ENCODE measurements around the gene ZPLD1.

ZPLD1 gene

GRCh38 chr3:102471001-102471400, 36.2 kb downstream of the ZPLD1 start:
- DNase-seq: peak; percentile 6

- no peak for DNase-seq
Measured at GRCh38 chr3:102471491-102471890, 36.7 kb downstream of the ZPLD1 start.

GRCh38 chr3:102473648-102474047, 38.8 kb downstream of the ZPLD1 start:
- DNase-seq: no peak

- DNase-seq: no peak
Measured at GRCh38 chr3:102474207-102474606, 39.4 kb downstream of the ZPLD1 start.

- no peak for DNase-seq
Measured at GRCh38 chr3:102476198-102476597, 41.4 kb downstream of the ZPLD1 start.

- no peak for DNase-seq
Measured at GRCh38 chr3:102478160-102478559, 43.3 kb downstream of the ZPLD1 start.

GRCh38 chr3:102480139-102480538, 45.3 kb downstream of the ZPLD1 start:
- no peak for DNase-seq

- DNase-seq: no peak
Measured at GRCh38 chr3:102481050-102481449, 46.2 kb downstream of the ZPLD1 start.

- DNase-seq: no peak
Measured at GRCh38 chr3:102483556-102483955, 48.7 kb downstream of the ZPLD1 start.

- no peak for DNase-seq
Measured at GRCh38 chr3:102484363-102484762, 49.5 kb downstream of the ZPLD1 start.

GRCh38 chr3:102485701-102486100, 50.9 kb downstream of the ZPLD1 start:
- DNase-seq: no peak

GRCh38 chr3:102488331-102488730, 53.5 kb downstream of the ZPLD1 start:
- no peak for DNase-seq

GRCh38 chr3:102492300-102492699, 57.5 kb downstream of the ZPLD1 start:
- no peak for DNase-seq

- DNase-seq: no peak
Measured at GRCh38 chr3:102497571-102497970, 62.8 kb downstream of the ZPLD1 start.

GRCh38 chr3:102505542-102505941, 70.7 kb downstream of the ZPLD1 start:
- no peak for DNase-seq

- no peak for DNase-seq
Measured at GRCh38 chr3:102510663-102511062, 75.8 kb downstream of the ZPLD1 start.

GRCh38 chr3:102511168-102511567, 76.4 kb downstream of the ZPLD1 start:
- no peak for DNase-seq

- no peak for DNase-seq
Measured at GRCh38 chr3:102511639-102512038, 76.8 kb downstream of the ZPLD1 start.

GRCh38 chr3:102512734-102513504, 78.1 kb downstream of the ZPLD1 start:
- no peak for DNase-seq

GRCh38 chr3:102514241-102514640, 79.4 kb downstream of the ZPLD1 start:
- DNase-seq: no peak

GRCh38 chr3:102521246-102521645, 86.4 kb downstream of the ZPLD1 start:
- no peak for DNase-seq

GRCh38 chr3:102525624-102526023, 90.8 kb downstream of the ZPLD1 start:
- DNase-seq: no peak

GRCh38 chr3:102526865-102527264, 92.0 kb downstream of the ZPLD1 start:
- no peak for DNase-seq

- no peak for DNase-seq
Measured at GRCh38 chr3:102528727-102529126, 93.9 kb downstream of the ZPLD1 start.
